ENCODE measurements around the gene ZNF101.

DNA sequence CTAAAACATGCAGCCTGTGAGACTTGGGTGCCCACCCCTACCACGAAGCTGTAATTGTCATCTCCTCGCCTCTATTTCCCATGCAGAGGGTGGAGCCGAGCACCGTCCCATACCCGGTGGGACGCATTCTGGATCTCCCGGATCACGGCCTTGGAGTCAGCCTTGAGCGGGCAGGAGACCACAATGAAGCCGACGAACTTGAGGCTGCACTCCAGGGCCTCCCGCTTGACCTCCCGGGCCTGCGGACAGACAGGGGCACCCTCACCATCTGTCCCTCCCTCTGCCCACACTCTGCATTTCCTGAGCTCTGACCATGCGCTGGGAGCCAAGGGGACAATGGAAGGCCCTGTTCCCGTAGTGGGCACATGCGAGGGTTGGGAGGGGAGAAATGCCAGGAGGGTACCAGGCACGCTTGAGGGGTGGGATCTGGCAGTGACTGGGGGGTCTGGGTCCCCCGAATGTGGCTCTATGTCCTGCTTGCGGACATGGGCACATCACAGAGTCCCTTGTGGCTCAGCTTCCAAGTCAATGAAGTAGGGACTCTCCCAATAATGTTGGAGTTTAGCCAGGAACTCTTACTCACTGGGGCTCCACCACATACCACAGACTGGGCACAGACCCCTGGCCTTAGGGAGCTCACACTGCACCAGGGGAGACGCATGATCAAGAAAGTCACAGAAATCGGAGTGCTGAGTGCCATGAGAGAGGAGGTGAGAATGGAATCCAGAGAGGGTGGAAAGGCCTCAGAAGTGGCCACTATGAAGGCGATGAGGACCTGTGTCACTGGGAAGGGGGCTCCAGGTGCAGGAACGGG is 15.9 kb upstream of the ZNF101 start:
- TF ChIP-seq CTCF (IDR thresholded peaks at IDR 0.05): no peak
- TF ChIP-seq POLR2A (IDR thresholded peaks at IDR 0.05): no peak
- TF ChIP-seq EP300 (IDR thresholded peaks at IDR 0.05): no peak

Measured in suprapubic skin (tissue), 3 donors.